ENCODE data around the gene ARSA.

Gene ARSA

GRCh38 chr22:50627642-50628542 is at the start of gene ARSA:
Gene ARSA, minus strand, starts transcription at chr22:50628152. Its CDS starts 373 bp downstream, at chr22:50627779.
- H3K4me3 ChIP-seq (ENCODE audit: low read length in 2 of 2): peak within 1 kb of the TSS; percentile 75 to 97
- no peaks in the 10 kb centered on the region for H3K27me3 ChIP-seq (ENCODE audit: control insufficient read depth in 1 of 2, insufficient read depth in 2 of 2, low read length in 2 of 2)
- peak within 1 kb of the TSS; percentile 64 for H3K27ac ChIP-seq (ENCODE audit: low read length)
- H3K9ac ChIP-seq (ENCODE audit: low read length in 2 of 2): peak within 1 kb of the TSS; percentile 73 to 87
- H3K9me3 ChIP-seq (ENCODE audit: control insufficient read depth in 2 of 2, low read length in 2 of 2): no peaks in the 10 kb centered on the region
- no peaks in the 10 kb centered on the region for H3K36me3 ChIP-seq (ENCODE audit: control insufficient read depth in 2 of 2, insufficient read depth in 2 of 2, low read length in 2 of 2)
- H3K4me1 ChIP-seq (ENCODE audit: control insufficient read depth, insufficient read depth, low read length): peaks cover 12% of the 10 kb centered on the region

- H3K27ac ChIP-seq (ENCODE audit: low read length): no peak overlapping the region
- H3K9ac ChIP-seq (ENCODE audit: low read length in 2 of 2): no peak overlapping the region
- peaks cover 26 to 27% of the 10 kb centered on the region in 2 donors for H3K27me3 ChIP-seq (ENCODE audit: control insufficient read depth in 1 of 2, insufficient read depth in 2 of 2, low read length in 2 of 2)
- H3K4me3 ChIP-seq (ENCODE audit: low read length in 2 of 2): peak overlapping the region in 1 of 2 donors; percentile 29
- no peaks in the 10 kb centered on the region for H3K36me3 ChIP-seq (ENCODE audit: control insufficient read depth in 2 of 2, insufficient read depth in 2 of 2, low read length in 2 of 2)
- H3K4me1 ChIP-seq (ENCODE audit: control insufficient read depth, insufficient read depth, low read length): peaks cover 10% of the 10 kb centered on the region
- H3K9me3 ChIP-seq (ENCODE audit: control insufficient read depth in 2 of 2, low read length in 2 of 2): no peaks in the 10 kb centered on the region
Observed at GRCh38 chr22:50676661-50677492, 48.9 kb upstream of the ARSA start.

- Histone ChIP-seq H3K36me3 (ENCODE audit: control insufficient read depth in 2 of 2, insufficient read depth in 2 of 2, low read length in 2 of 2) (no peaks in the 10 kb centered on the region), H3K4me3 (ENCODE audit: low read length in 2 of 2) (peak overlapping the region in 1 of 2 donors; percentile 61)
Observed at GRCh38 chr22:50676180-50676636, 48.3 kb upstream of the ARSA start.

GRCh38 chr22:50675553-50676179 is 47.7 kb upstream of the ARSA start:
- no peak overlapping the region for H3K27ac ChIP-seq (ENCODE audit: low read length)
- no peak overlapping the region for H3K9ac ChIP-seq (ENCODE audit: low read length in 2 of 2)
- peaks cover 26 to 33% of the 10 kb centered on the region in 2 donors for H3K27me3 ChIP-seq (ENCODE audit: control insufficient read depth in 1 of 2, insufficient read depth in 2 of 2, low read length in 2 of 2)
- H3K4me3 ChIP-seq (ENCODE audit: low read length in 2 of 2): peak overlapping the region in 1 of 2 donors; percentile 61
- H3K36me3 ChIP-seq (ENCODE audit: control insufficient read depth in 2 of 2, insufficient read depth in 2 of 2, low read length in 2 of 2): no peaks in the 10 kb centered on the region
- H3K4me1 ChIP-seq (ENCODE audit: control insufficient read depth, insufficient read depth, low read length): peaks cover 10% of the 10 kb centered on the region
- H3K9me3 ChIP-seq (ENCODE audit: control insufficient read depth in 2 of 2, low read length in 2 of 2): no peaks in the 10 kb centered on the region

More at GRCh38 chr22:50676180-50676636, 48.3 kb upstream of the ARSA start:
- no peak overlapping the region for H3K27ac ChIP-seq (ENCODE audit: low read length)
- no peak overlapping the region for H3K9ac ChIP-seq (ENCODE audit: low read length in 2 of 2)
- peaks cover 26 to 32% of the 10 kb centered on the region in 2 donors for H3K27me3 ChIP-seq (ENCODE audit: control insufficient read depth in 1 of 2, insufficient read depth in 2 of 2, low read length in 2 of 2)
- H3K9me3 ChIP-seq (ENCODE audit: control insufficient read depth in 2 of 2, low read length in 2 of 2): no peaks in the 10 kb centered on the region
- H3K4me1 ChIP-seq (ENCODE audit: control insufficient read depth, insufficient read depth, low read length): peaks cover 10% of the 10 kb centered on the region

GRCh38 chr22:50674606-50675552 is 46.9 kb upstream of the ARSA start:
- Histone ChIP-seq H3K9me3 (ENCODE audit: control insufficient read depth in 2 of 2, low read length in 2 of 2) (no peaks in the 10 kb centered on the region), H3K4me1 (ENCODE audit: control insufficient read depth, insufficient read depth, low read length) (peaks cover 10% of the 10 kb centered on the region), H3K4me3 (ENCODE audit: low read length in 2 of 2) (peak overlapping the region in 1 of 2 donors; percentile 61), H3K27ac (ENCODE audit: low read length) (no peak overlapping the region), H3K27me3 (ENCODE audit: control insufficient read depth in 1 of 2, insufficient read depth in 2 of 2, low read length in 2 of 2) (peaks cover 26 to 33% of the 10 kb centered on the region in 2 donors), H3K36me3 (ENCODE audit: control insufficient read depth in 2 of 2, insufficient read depth in 2 of 2, low read length in 2 of 2) (no peaks in the 10 kb centered on the region), H3K9ac (ENCODE audit: low read length in 2 of 2) (no peak overlapping the region)

GRCh38 chr22:50674130-50674500 is 46.2 kb upstream of the ARSA start:
- no peak overlapping the region for H3K9ac ChIP-seq (ENCODE audit: low read length in 2 of 2)
- H3K9me3 ChIP-seq (ENCODE audit: control insufficient read depth in 2 of 2, low read length in 2 of 2): no peaks in the 10 kb centered on the region
- peaks cover 10% of the 10 kb centered on the region for H3K4me1 ChIP-seq (ENCODE audit: control insufficient read depth, insufficient read depth, low read length)
- no peak overlapping the region for H3K27ac ChIP-seq (ENCODE audit: low read length)
- no peaks in the 10 kb centered on the region for H3K36me3 ChIP-seq (ENCODE audit: control insufficient read depth in 2 of 2, insufficient read depth in 2 of 2, low read length in 2 of 2)
- H3K4me3 ChIP-seq (ENCODE audit: low read length in 2 of 2): no peak overlapping the region
- peaks cover 26 to 33% of the 10 kb centered on the region in 2 donors for H3K27me3 ChIP-seq (ENCODE audit: control insufficient read depth in 1 of 2, insufficient read depth in 2 of 2, low read length in 2 of 2)

GRCh38 chr22:50673231-50674129 is 45.5 kb upstream of the ARSA start:
- no peak overlapping the region for H3K27ac ChIP-seq (ENCODE audit: low read length)
- no peak overlapping the region for H3K9ac ChIP-seq (ENCODE audit: low read length in 2 of 2)
- peaks cover 26 to 33% of the 10 kb centered on the region in 2 donors for H3K27me3 ChIP-seq (ENCODE audit: control insufficient read depth in 1 of 2, insufficient read depth in 2 of 2, low read length in 2 of 2)
- H3K4me1 ChIP-seq (ENCODE audit: control insufficient read depth, insufficient read depth, low read length): peaks cover 10% of the 10 kb centered on the region
- H3K4me3 ChIP-seq (ENCODE audit: low read length in 2 of 2): peak overlapping the region in 1 of 2 donors; percentile 55
- H3K36me3 ChIP-seq (ENCODE audit: control insufficient read depth in 2 of 2, insufficient read depth in 2 of 2, low read length in 2 of 2): no peaks in the 10 kb centered on the region
- no peaks in the 10 kb centered on the region for H3K9me3 ChIP-seq (ENCODE audit: control insufficient read depth in 2 of 2, low read length in 2 of 2)

GRCh38 chr22:50672471-50673230 is 44.7 kb upstream of the ARSA start, which contains the start of gene SHANK3:
Gene SHANK3, plus strand, starts transcription at chr22:50672823.
- H3K27me3 ChIP-seq (ENCODE audit: control insufficient read depth in 1 of 2, insufficient read depth in 2 of 2, low read length in 2 of 2): peaks cover 26 to 32% of the 10 kb centered on the region in 2 donors
- H3K9ac ChIP-seq (ENCODE audit: low read length in 2 of 2): no peak within 1 kb of the TSS
- H3K4me1 ChIP-seq (ENCODE audit: control insufficient read depth, insufficient read depth, low read length): peaks cover 10% of the 10 kb centered on the region
- peak within 1 kb of the TSS; percentile 41 for H3K27ac ChIP-seq (ENCODE audit: low read length)
- peak within 1 kb of the TSS in 1 of 2 donors; percentile 55 for H3K4me3 ChIP-seq (ENCODE audit: low read length in 2 of 2)
- H3K9me3 ChIP-seq (ENCODE audit: control insufficient read depth in 2 of 2, low read length in 2 of 2): no peaks in the 10 kb centered on the region
- H3K36me3 ChIP-seq (ENCODE audit: control insufficient read depth in 2 of 2, insufficient read depth in 2 of 2, low read length in 2 of 2): no peaks in the 10 kb centered on the region

Data from stomach smooth muscle (tissue), 2 donors.